Measurements from ENCODE around the gene XPNPEP2. TPM values are rescaled to one million over a fixed set of nuclear protein-coding genes. Genes with fewer than 3 reads are reported as not detected.

XPNPEP2 gene
- total and polyA plus RNA-seq, 9 of the 15 experiments (the other 6 are each of a cell fraction or from before 2014, with no cell fraction given) = 0.03 to 0.19 (median 0.09) TPM; not detected in 5

DNA sequence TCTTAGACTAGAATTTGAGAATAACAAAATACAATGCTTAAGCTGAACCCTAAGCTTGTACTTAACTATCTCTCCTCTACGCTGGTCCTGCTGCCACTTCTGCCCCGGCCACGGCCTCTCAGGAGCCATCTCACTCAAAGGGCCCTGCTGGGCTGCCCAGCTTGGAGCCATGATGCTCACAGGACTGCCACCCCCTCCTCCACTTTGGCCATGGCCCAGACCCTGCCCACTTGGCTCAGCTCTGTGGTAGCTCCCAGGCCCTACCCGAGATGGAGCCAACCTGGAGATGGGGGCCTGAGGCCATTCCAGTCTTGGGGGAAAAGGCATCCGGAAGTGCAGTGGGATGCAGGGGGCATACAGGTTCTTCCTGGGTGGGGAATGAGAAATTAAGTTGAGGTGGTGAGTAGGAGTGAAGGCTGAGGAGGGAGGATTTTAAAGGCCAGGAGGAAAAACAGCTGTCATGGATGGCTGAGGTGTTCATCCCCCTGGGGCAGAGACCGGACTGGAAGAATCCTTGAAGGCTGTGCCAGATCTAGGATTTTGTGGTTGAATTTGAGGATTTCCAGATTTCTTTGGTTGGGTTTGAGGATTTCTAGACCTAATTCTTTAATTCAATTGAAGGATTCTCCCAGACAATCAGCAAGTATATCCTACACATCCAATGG, 41.8 kb downstream of the XPNPEP2 start:
- ChIA-PET POLR2A (interaction anchor here (0.6 to 1.4 kb wide), 3 partner anchors 11 to 233 kb away, joined by 3 to 4 read pairs (median 3); no protein-coding TSS in a partner anchor), CTCF (ENCODE audit: low intra/inter-chr PET ratio) (no interaction called here)
- H3K4me2 ChIP-seq (ENCODE audit: insufficient read depth, low read length) = no peak overlapping the region
- H3K9me3 ChIP-seq (replicated peaks; ENCODE audit: control insufficient read depth, insufficient read depth, low read depth, low read length) = no peaks in the 10 kb centered on the region
- in situ Hi-C loops (cut with MboI) = no loop called here
- H3K79me2 ChIP-seq (ENCODE audit: control insufficient read depth, insufficient read depth, low read length) = no peaks in the 10 kb centered on the region
- no peaks in the 10 kb centered on the region for H3K27me3 ChIP-seq (ENCODE audit: control insufficient read depth in 2 of 2, insufficient read depth in 2 of 2, low read length in 2 of 2)
- no peaks in the 10 kb centered on the region for H3K9me1 ChIP-seq (ENCODE audit: control insufficient read depth, insufficient read depth, low read length)
- H4K20me1 ChIP-seq (replicated peaks; ENCODE audit: control insufficient read depth, insufficient read depth, low read length) = no peaks in the 10 kb centered on the region
- intact Hi-C loops (cut with micrococcal nuclease) = no loop called here
- no peak overlapping the region for H3K9ac ChIP-seq (ENCODE audit: insufficient read depth in 1 of 2, low read depth in 2 of 2, low read length in 2 of 2)
- H3K4me1 ChIP-seq (replicated peaks in 1 of 2; ENCODE audit: control insufficient read depth in 2 of 2, insufficient read depth in 2 of 2, low read length in 2 of 2) = peaks cover 3 to 18% of the 10 kb centered on the region in 2 experiments; a peak in 4 of 5 replicates
- no TSS peak for BruUV-seq (replicated peaks)
- DNase-seq (ENCODE audit: extremely low read depth in 1 of 4, low spot score in 3 of 4) (no peak), ATAC-seq (no peak), FAIRE-seq (no peak)
- WGBS (ENCODE audit: insufficient coverage, low coverage, missing lambda C conversion rate) = 57% methylated on average over 5 of the region's 6 CpGs
- no peaks in the 10 kb centered on the region for H3K36me3 ChIP-seq (ENCODE audit: control insufficient read depth, insufficient read depth, low read length)
- TF ChIP-seq TSC22D4 (tag; IDR thresholded peaks at IDR 0.05) (no peak), ZNF354B (CRISPR knock-in tag; IDR thresholded peaks at IDR 0.05) (no peak), PHF20 (IDR thresholded peaks at IDR 0.05; ENCODE audit: partially characterized antibody) (no peak)
- no peak overlapping the region for H2AFZ ChIP-seq (ENCODE audit: low read depth, low read length)
- H3K27ac ChIP-seq (ENCODE audit: extremely low read depth, low read depth, low read length) = no peak overlapping the region
- no peak overlapping the region for H3K4me3 ChIP-seq

DNA sequence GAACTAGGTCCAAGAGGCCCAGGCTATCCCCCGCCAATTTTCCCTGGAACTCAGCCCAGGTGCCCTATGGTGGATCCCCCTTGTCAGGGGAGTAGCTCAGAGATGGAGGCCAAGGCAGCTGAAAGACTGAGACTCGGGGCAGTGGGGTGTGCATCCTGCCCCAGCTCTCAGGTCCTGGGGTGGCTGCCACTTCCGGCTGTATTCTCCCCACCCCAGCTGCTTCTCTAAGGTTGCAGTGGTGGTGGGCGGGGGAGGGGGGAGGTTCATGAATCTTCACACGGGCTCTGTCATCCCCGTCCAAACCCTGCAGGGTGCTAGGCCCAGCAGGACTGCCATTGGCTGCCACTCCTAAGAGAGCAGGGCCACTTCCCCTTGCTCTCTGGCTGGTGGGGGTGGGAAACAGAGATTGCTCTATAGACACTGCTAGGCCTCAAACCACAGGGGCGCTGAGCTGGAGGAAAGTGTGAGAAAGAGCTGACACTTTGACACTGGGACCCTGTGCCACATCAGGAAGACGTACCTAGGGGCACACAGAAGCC, 42.4 kb downstream of the XPNPEP2 start:
- no peak overlapping the region for H3K27ac ChIP-seq (ENCODE audit: extremely low read depth, low read depth, low read length)
- H3K4me3 ChIP-seq = no peak overlapping the region
- no peaks in the 10 kb centered on the region for H3K27me3 ChIP-seq (ENCODE audit: control insufficient read depth in 2 of 2, insufficient read depth in 2 of 2, low read length in 2 of 2)
- no peaks in the 10 kb centered on the region for H3K36me3 ChIP-seq (ENCODE audit: control insufficient read depth, insufficient read depth, low read length)
- H3K9me3 ChIP-seq (replicated peaks; ENCODE audit: control insufficient read depth, insufficient read depth, low read depth, low read length) = no peaks in the 10 kb centered on the region
- FAIRE-seq (no peak), DNase-seq (ENCODE audit: extremely low read depth in 1 of 4, low spot score in 3 of 4) (no peak), ATAC-seq (no peak)
- no peak overlapping the region for H3K9ac ChIP-seq (ENCODE audit: insufficient read depth in 1 of 2, low read depth in 2 of 2, low read length in 2 of 2)
- H3K4me2 ChIP-seq (ENCODE audit: insufficient read depth, low read length) = no peak overlapping the region
- POLR2A ChIA-PET = interaction anchor here (0.6 to 1.1 kb wide), 2 partner anchors 14 to 232 kb away, joined by 3 to 4 read pairs; no protein-coding TSS in a partner anchor
- 17% methylated on average over 2 of the region's 8 CpGs for WGBS (ENCODE audit: insufficient coverage, low coverage, missing lambda C conversion rate)
- 0 out of 2 replicates have a peak, but pooled peaks have one; percentile 39 for TF ChIP-seq SPI1 (IDR thresholded peaks at IDR 0.05; ENCODE audit: borderline replicate concordance, low read depth, low read length)
- no peak for TF ChIP-seq RBM39 (optimal IDR thresholded peaks at IDR 0.05; ENCODE audit: low read depth, low read length)
- CTCF ChIA-PET (ENCODE audit: low intra/inter-chr PET ratio) = no interaction called here
- peaks cover 9 to 23% of the 10 kb centered on the region in 2 experiments for H3K4me1 ChIP-seq (replicated peaks in 1 of 2; ENCODE audit: control insufficient read depth in 2 of 2, insufficient read depth in 2 of 2, low read length in 2 of 2)
- no peaks in the 10 kb centered on the region for H3K9me1 ChIP-seq (ENCODE audit: control insufficient read depth, insufficient read depth, low read length)
- H4K20me1 ChIP-seq (replicated peaks; ENCODE audit: control insufficient read depth, insufficient read depth, low read length) = no peaks in the 10 kb centered on the region
- BruUV-seq (replicated peaks) = no TSS peak
- H3K79me2 ChIP-seq (ENCODE audit: control insufficient read depth, insufficient read depth, low read length) = no peaks in the 10 kb centered on the region
- intact Hi-C loops (cut with micrococcal nuclease) (no loop called here), in situ Hi-C loops (cut with MboI) (no loop called here)
- H2AFZ ChIP-seq (ENCODE audit: low read depth, low read length) = no peak overlapping the region

All from K562 (cell line).